Measurements from ENCODE around the gene RAB4B.
"Not testable (repeated sequence)": the region's sequence is repeated elsewhere in the genome, so short reads cannot be mapped to it uniquely, and the experiment has no call there.

The RAB4B gene

DNA sequence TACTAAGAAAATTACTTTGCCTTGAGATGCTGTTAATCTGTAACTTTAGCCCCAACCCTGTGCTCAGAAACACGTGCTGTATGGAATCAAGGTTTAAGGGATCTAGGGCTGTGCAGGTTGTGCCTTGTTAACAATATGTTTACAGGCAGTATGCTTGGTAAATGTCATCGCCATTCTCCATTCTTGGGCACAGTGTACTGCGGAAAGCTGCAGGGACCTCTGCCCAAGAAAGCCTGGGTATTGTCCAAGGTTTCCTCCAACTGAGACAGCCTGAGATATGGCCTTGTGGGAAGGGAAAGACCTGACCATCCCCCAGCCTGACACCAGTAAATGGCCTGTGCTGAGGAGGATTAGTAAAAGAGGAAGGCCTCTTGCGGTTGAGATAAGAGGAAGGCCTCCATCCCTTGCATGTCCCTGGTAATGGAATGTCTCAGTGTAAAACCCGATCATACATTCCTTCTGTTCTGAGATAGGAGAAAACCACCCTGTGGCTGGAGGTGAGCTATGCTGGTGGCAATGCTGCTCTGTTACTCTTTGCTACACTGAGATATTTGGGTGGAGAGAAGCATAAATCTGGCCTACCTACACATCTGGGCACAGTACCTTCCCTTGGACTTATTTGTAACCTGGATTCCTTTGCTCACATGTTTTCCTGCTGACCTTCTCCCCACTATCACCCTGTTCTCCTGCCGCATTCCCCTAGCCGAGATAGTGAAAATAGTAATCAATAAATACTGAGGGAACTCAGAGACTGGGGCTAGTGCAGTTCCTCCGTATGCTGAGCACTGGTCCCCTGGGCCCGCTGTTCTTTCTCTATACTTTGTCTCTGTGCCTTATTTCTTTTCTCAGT, 44.9 kb downstream of the RAB4B start:
- not testable (repeated sequence) for DNase-seq (ENCODE audit: low read depth)

DNA sequence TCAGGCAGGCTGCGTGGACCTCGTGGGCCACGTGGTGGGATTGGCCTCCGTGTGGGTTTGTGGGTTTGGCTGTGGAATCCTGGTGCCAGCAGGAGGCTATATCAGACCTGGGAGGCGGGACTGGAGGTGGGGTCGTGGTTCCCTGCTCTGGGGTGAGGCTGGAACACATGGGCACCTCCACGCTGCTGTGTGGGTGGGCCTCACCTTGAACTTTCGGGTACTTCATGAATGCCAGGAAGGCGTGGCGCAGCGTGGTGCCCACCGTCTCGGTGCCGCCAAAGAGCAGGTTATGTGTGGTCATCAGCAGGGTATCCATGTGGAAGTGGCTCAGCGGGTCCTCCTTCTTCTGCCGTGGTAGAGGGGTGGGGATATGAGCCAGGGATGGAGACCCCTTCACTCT, 46.9 kb downstream of the RAB4B start:
- DNase-seq (ENCODE audit: low read depth) = not testable (repeated sequence)

DNA sequence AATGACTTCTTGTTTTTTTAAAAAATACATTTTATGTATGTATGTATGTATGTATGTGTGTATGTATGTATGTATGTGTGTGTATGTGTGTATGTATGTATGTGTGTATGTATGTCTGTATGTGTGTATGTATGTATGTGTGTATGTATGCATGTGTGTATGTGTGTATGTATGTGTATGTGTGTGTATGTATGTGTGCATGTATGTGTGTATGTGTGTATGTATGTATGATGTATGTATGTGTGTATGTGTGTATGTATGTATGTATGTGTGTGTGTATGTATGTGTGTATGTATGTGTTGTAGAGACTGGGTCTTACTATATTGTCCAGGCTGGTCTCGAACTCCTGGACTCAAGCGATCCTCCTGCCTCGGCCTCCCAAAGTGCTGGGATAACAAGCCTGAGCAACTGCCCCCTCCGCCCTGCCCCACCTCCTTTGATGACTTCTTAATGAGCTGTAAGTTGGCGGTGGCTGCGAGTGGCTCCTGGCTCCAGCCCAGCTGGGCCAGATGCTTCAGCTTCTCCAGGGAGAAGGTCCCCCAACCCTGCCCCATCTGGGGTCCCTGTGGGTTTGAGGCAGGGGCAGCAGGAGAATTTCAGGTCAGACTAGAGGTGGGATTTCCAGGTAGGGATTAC, 47.5 kb downstream of the RAB4B start:
- DNase-seq (ENCODE audit: low read depth) = not testable (repeated sequence)

DNA sequence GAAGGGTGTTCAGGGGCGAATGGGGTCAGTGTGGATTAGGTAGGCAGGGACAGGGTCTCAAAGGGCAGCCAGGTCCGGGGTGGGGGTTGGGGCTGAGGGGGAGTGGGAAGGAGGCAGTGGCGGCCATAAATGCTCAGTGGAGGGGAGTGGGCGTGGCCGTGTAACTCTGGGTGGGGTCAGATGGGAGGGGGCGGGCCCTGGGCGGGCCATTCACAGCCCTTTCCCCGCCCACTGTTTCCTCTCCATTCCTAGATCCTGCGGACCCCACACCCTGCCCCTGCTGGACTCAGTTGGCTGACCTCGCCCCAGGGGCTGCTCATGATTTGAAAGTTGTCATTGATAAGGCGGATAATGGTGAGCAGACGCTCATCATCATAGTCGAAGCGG, 48.3 kb downstream of the RAB4B start:
- DNase-seq (ENCODE audit: low read depth) = not testable (repeated sequence)

DNA sequence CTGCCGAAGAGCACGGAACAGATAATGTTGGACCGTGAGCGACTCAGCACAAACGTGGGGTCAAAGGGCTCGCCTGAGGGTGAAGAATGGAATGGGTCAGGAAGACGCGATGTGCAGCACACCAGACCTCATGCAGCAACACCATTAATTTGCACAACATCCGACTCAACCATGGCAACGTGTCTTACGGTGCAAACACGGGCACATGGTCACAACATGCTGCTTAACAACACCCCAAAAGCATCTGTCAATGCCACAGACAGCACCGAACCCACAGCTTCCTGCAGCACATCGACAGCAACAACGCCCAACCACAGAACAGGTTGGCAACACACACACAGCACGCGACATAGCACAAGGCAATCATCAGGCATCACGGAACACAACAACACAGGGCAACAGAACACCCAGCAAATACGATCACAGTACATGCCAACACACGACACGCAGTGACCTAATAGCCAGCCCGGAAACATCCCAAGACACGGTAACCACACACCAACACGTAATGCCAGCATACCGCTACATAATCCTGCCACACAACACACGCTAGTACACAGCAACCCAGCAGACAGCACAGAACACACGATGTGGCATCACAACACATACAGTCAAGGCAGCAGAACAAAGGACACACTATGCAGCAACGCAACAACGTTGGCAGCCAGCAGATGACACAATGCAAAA, 48.8 kb downstream of the RAB4B start:
- DNase-seq (ENCODE audit: low read depth) = peak; percentile 55

DNA sequence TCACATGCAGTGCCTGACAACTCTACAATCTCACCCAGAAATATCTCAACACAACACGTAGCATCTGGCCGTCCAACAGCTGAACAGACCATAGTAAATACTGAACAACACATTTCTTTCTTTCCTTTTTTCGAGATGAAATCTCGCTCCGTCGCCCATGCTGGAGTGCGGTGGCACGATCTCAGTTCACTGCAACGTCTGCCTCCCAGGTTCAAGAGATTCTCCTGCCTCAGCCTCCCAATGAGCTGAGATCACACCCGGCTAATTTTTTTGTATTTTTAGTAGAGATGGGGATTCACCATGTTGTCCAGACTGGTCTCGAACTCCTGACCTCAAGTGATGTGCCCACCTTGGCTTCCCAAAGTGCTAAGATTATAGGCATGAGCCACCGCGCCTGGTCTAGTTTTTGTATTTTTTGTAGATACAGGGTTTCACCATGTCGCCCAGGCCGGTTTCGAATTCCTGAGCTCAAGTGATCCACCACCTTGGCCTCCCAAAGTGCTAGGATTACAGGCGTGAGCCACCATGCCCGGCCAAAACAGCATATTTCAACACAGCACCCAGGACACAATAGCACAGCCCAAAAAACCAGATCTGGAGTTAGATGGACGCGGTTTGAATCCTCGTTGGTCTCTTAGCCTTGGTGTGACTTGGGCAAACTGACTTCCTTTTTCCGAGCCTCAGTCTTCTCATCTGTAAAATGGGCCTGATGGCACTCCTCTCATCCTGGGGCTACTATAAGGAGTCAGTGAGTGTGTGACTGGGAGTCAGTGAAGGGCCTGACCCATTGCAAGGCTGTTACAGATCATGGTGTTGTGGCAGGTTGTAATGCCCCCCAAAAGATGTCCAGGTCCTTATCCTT, 49.6 kb downstream of the RAB4B start:
- DNase-seq (ENCODE audit: low read depth) = no peak

DNA sequence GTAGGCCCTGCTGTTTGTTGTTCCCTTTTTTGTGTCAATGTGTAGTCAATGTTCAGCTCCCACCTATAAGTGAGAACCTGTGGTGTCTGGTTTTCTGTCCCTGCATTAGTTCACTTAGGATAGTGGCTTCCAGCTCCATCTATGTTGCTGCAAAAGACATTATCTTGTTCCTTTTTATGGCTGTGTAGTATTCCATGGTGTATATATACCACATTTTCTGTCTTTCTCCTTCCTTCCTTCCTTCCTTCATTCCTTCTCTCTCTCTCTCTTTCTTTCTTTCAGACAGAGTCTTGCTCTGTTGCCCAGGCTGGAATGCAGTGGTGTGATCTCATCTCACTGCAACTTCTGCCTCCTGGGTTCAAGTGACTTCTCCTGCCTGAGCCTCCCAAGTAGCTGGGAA, 51.2 kb downstream of the RAB4B start:
- DNase-seq (ENCODE audit: low read depth) = no peak

DNA sequence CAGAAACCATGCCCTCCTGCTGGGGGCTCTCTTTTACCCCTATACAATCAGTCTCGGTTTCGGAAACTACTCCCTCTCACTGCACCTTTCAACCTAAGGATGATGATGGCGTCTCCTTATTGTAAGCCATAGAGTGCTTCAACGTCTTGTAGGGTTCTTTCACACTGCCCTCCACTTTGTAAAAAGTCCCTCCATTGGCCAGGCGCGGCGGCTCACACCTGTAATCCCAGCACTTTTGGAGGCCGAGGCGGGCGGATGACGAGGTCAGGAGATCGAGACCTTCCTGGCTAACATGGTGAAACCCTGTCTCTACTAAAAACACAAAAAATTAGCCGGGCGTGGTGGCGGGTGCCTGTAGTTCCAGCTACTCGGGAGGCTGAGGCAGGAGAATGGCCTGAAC, 52.7 kb downstream of the RAB4B start:
- DNase-seq (ENCODE audit: low read depth) = not testable (repeated sequence)

DNA sequence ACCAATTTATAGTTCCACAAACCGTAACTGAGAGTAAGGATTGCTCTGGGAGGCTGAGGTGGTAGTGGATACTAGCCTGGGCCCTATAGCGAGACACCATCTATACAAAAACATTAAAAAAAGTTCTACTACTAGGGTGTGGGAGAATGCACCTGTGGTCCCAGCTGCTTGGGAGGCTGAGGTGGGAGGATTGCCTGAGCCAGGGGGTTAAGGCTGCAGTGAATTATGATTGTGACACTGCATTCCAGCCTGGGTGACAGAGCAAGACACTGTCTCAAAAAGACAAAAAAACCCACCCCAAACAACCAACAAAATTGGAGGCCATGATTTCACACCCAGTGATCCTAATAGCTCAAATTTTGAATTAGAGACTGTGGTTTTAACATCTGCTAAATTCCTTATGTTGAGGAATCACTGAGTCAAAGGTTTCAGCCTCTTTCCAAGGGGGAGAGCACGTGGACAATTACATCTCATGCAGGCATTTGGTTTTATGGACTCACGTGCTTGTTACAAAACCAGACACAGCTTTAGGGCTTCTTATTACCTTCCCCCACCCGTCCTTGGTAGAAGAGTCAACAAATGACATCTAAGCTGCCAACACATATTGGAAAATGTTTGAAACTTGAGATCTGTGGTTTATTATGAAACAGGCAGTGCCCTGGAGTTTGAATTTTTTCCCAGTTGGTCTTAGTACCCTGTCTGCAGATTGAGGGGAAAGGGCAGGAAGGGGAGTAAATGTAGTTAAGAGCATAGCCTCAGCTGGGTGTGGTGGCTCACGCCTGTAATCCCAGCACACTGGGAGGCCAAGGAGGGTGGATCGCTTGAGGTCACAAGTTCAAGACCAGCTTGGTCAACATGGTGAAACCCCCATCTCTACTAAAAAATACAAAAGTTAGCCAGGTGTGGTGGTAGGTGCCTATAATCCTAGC, 53.7 kb downstream of the RAB4B start:
- no peak for DNase-seq (ENCODE audit: low read depth)

DNA sequence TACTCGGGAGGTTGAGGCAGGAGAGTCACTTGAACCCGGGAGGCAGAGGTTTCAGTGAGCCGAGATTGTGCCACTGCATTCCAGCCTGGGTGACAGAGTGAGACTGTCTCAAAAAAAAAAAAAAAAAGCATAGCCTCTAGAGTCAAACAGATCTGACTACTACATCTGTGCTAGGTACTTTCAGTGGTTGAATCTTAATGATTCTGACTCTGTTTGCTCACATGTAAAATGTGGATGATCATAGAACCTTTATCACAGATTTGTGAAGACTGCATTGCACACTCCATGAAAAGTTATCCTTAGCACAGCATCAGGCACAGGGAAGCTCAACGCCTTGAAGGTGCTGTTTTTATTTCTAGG, 54.4 kb downstream of the RAB4B start:
- not testable (repeated sequence) for DNase-seq (ENCODE audit: low read depth)

DNA sequence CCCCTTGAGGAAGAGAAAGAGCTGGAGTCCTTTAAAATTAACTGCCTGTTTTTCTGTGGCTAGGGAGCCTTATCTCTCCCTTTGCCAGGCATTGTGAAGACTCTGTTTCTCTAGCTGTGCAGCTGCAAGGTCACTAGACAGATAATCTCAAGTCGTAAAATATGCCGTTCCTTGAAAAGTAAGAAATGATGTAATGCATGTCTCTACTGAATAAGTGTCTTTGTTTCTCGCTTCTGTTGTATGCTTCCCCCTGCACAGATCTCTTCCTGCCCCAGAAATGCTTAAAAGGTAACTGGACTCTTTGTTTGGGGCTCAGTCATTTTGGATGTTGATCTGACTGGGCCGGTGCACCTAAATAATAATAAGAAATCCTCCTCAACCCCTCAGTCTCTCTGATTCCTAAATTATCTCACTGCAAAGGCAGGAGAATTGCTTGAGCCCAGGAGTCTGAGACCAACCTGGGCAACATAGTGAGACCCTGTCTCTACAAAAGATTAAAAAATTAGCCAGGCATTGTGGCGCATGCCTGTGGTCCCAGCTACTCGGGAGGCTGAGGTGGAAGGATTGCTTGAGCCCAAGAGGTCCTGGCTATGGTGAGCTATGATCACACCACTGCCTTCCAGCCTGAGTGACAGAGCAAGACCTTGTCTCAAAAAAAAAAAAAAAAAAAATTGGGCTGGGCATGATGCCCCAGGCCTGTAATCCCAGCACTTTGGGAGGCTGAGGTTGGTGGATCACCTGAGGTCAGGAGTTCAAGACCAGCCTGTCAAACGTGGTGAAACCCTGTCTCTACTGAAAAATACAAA, 55.9 kb downstream of the RAB4B start:
- not testable (repeated sequence) for DNase-seq (ENCODE audit: low read depth)

DNA sequence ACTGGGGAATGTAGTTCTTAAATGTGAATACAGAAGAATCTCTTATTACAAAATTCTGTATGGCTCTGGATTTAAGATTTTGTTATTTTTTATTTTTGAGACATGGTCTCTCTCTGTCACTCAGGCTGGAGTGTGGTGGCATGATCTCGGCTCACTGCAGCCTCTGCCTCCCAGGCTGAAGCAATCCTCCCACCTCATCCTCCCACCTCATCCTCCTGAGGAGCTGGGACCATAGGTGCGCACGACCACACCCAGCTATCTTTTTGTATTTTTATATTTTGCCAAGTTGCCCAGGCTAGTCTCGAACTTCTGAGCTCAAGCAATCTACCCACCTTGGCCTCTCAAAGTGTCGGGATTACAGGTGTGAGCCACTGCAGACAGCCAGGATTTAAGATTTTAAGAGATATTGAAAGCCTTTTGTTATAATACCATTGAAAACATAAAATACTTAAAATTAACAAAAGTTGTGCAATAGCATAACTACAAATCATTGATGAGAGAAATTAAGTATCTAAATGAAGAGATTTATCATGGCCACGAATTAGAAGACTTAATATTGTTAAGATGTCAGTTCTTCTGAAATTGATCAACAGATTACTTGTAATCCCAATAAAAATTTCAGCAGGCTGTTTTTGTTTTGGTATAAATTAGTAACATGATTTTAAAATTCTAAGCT, 58.8 kb downstream of the RAB4B start:
- no peak for DNase-seq (ENCODE audit: low read depth)

DNA sequence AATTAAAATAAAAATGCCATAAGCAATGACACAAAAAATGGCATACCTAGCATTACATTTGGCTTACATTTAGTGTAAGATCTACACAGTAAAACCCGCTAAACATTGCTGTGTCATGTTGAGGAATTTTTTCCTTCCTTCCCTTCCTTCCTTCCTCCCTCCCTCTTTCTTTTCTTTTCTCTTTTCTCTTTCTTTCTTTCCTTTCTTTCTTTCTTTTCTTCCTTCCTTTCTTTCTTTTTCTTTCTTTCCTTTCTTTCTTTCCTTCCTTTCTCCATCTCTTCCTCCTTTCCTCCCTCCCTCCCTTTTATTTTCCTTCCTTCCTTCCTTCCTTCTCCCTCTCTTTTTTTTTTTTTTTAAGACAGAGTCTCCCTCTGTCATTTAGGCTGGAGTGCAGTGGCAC, 60.4 kb downstream of the RAB4B start:
- not testable (repeated sequence) for DNase-seq (ENCODE audit: low read depth)

DNA sequence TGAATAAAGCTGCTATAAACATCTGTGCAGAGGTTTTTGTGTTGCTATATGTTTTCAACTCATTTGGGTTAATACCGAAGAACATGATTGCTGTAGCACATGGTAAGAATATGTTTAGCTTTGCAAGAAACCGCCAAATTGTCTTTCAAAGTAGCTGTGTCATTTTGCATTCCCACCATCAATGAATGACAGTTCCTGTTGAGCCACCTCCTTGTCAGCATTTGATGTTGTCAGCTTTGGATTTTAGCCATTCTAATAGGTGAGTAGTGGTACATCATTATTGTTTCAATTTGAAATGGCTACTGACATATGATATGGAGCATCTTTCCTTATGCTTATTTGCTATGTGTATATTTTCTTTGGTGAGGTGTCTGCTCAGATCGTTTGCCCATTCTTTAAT, 64.0 kb downstream of the RAB4B start:
- not testable (repeated sequence) for DNase-seq (ENCODE audit: low read depth)

DNA sequence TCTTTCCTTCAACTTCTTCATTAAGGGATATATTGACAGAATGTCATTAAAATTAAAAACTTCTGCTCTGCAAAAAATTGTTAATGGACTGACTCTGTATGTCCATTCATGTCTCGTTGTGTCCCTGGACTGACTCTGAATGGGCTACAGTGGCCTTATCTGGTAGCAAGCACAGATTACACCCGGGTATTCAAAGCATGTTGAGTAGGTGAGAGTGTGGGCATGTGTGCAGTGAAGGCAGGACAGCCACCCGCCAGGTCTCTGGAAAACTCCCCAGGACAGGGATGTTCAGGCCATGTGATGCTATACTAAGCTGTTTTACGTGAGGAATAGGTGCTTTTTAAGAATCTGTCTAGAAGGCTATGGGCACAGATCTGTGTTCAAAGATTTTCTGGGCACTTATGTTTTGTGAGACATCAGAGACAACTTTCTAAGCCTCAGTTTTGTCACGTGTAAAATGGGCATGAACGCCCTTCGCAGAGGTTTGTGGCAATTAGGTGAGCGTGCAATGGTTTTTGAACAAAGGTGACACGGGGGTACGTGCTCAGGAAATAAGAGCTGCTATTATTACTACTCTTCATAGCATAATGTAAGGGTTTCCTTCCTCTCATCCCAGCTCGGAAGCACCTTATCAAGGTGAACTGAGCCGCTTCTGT, 65.1 kb downstream of the RAB4B start:
- DNase-seq (ENCODE audit: low read depth) = not testable (repeated sequence)

DNA sequence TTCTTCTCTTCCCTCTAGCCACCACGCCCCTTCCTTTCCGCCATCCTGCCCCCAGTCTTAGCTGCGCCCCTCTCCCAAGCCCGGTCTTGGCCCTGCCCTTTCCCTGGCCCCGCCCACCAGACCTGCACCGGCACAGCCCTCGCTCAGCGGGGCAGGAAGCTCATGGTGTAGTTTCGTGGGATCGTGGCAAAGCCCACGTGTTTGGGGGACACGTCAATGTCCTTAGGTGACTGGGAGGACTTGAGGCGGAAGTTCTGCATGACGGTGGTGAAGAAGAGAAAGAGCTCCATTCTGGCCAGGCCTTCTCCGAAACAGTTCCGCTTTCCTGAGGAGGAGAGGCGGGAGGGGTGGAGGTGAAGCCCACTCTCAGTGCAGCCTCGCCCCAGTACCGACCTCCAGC, 65.6 kb downstream of the RAB4B start:
- DNase-seq (ENCODE audit: low read depth) = peak; percentile 62

Data from activated gamma-delta T cell treated with anti-CD3 and anti-CD28 coated beads, Interleukin-2, amount 50 U/mL, for 16 hours (primary cell).